HCT116 (cell line): ENCODE data around the gene PIAS4. TPM values are rescaled to one million over a fixed set of nuclear protein-coding genes. Genes with fewer than 3 reads are reported as not detected.

Experiments used
- ATAC-seq: fragments of 200-7000 bp; cut with Tn5 transposase; 2 replicates; pipeline ENCODE4 v1.9.1; 2020; ENCODE audit warnings: mild to moderate bottlenecking, moderate library complexity
- BruUV-seq: library from RNA; stranded (reverse); fragments of 400-500 nt; replicated peaks from 2 replicates; lab custom pipeline; 2021; lab: Mats Ljungman, UMichigan
- CTCF ChIA-PET: fragments of 300-600 bp; sonication (Branson Sonifier 250); formaldehyde crosslinking; loops from one replicate; lab custom pipeline; 2021; ENCODE audit warnings: antibody characterized with exemption; lab: Charles Lee
- POLR2A ChIA-PET: fragments of 300-600, 350-600 bp; sonication (Branson Sonifier 250); formaldehyde crosslinking; loops from one replicate; lab custom pipeline; 2021; ENCODE audit warnings: antibody characterized with exemption; lab: Charles Lee
- RAD21 ChIA-PET, 2 experiments: fragments of 300-600 bp; sonication (Branson Sonifier 250); formaldehyde crosslinking; loops; one replicate each; lab custom pipeline; 2023; ENCODE audit warnings: low total read pairs in 2 of 2; ENCODE audit not compliant: uncharacterized antibody in 2 of 2, unreplicated experiment in 2 of 2, low non-redundant PET in 1 of 2; lab: Charles Lee
- DNase-seq: peaks from one replicate; pipeline ENCODE4 v3.0.0-alpha.2; 2010; ENCODE audit warnings: low read depth, low spot score
- H2AFZ ChIP-seq: fragments of 200-600 bp; shearing (Covaris generic), sonication (generic); 2 replicates; pipeline ENCODE4 v1.6.1; 2017; ENCODE audit warnings: low read depth, mixed run types, mixed read lengths, antibody characterized with exemption, low read length; ENCODE audit not compliant: poor library complexity, severe bottlenecking
- H3K27ac ChIP-seq: 2 replicates; pipeline ENCODE4 v1.5.1; 2012; ENCODE audit warnings: low read depth, low read length
- H3K27me3 ChIP-seq: fragments of 200-600 bp; sonication (generic); 2 replicates; pipeline ENCODE4 v1.6.1; 2016; ENCODE audit warnings: mixed run types, low read length, mixed read lengths; ENCODE audit not compliant: insufficient read depth
- H3K36me3 ChIP-seq, 2 experiments: fragments of 200-500 bp in 1 of 2; fragments of 200-600 bp in 1 of 2; sonication (Bioruptor generic) in 1 of 2; sonication (generic) in 1 of 2; 2 replicates each; pipeline versions ENCODE4 v1.5.1 to v1.6.1; 2014 to 2016; ENCODE audit warnings: low read length in 2 of 2, inconsistent platforms in 1 of 2, mixed read lengths in 1 of 2, mixed run types in 1 of 2; ENCODE audit not compliant: insufficient read depth in 2 of 2, control insufficient read depth in 1 of 2
- H3K4me1 ChIP-seq, 2 experiments: fragments of 200-600 bp in 1 of 2; sonication (generic) in 1 of 2; 2 replicates each; pipeline versions ENCODE4 v1.5.1 to v1.6.1; 2012 to 2017; ENCODE audit warnings: low read length in 2 of 2, inconsistent platforms in 1 of 2, mild to moderate bottlenecking in 1 of 2, mixed read lengths in 1 of 2, mixed run types in 1 of 2, moderate library complexity in 1 of 2; ENCODE audit not compliant: insufficient read depth in 2 of 2, control insufficient read depth in 1 of 2
- H3K4me2 ChIP-seq: fragments of 200-600 bp; sonication (generic); 2 replicates; pipeline ENCODE4 v1.6.1; 2017; ENCODE audit warnings: mixed run types, low read length, mixed read lengths
- H3K4me3 ChIP-seq, 2 experiments: fragments of 200-600 bp in 1 of 2; sonication (generic) in 1 of 2; replicated peaks in 1 of 2; 2 replicates each; pipeline ENCODE4 v1.5.1; 2011 to 2016; ENCODE audit warnings: low read length in 2 of 2, control low read depth in 1 of 2, low read depth in 1 of 2, mild to moderate bottlenecking in 1 of 2, mixed read lengths in 1 of 2, mixed run types in 1 of 2
- H3K79me2 ChIP-seq: fragments of 200-600 bp; sonication (generic); 2 replicates; pipeline ENCODE4 v1.6.1; 2017; ENCODE audit warnings: mild to moderate bottlenecking, mixed run types, low read length, moderate library complexity, mixed read lengths; ENCODE audit not compliant: insufficient read depth
- H3K9ac ChIP-seq: fragments of 200-600 bp; sonication (generic); 2 replicates; pipeline ENCODE4 v1.6.1; 2016; ENCODE audit warnings: low read length, mixed read lengths
- H3K9me2 ChIP-seq: fragments of 200-600 bp; sonication (generic), shearing (Covaris generic); 2 replicates; pipeline ENCODE4 v1.6.1; 2017; ENCODE audit warnings: mixed run types, mild to moderate bottlenecking, moderate library complexity; ENCODE audit not compliant: insufficient read depth
- H3K9me3 ChIP-seq, 2 experiments: fragments of 200-500 bp in 1 of 2; fragments of 200-600 bp in 1 of 2; sonication (Bioruptor generic) in 1 of 2; sonication (generic) in 1 of 2; 2 replicates each; pipeline ENCODE4 v1.6.1; 2014 to 2017; ENCODE audit warnings: low read length in 2 of 2, mixed read lengths in 2 of 2, inconsistent platforms in 1 of 2, low read depth in 1 of 2, mild to moderate bottlenecking in 1 of 2, mixed run types in 1 of 2, moderate library complexity in 1 of 2; ENCODE audit not compliant: control insufficient read depth in 1 of 2, insufficient read depth in 1 of 2
- H4K20me1 ChIP-seq: fragments of 200-600 bp; sonication (generic), shearing (Covaris generic); 2 replicates; pipeline ENCODE4 v1.6.1; 2017; ENCODE audit warnings: mixed run types, mild to moderate bottlenecking, moderate library complexity; ENCODE audit not compliant: insufficient read depth
- CBX3 ChIP-seq: IDR thresholded peaks from 2 replicates; pipeline ENCODE4 v1.6.1; 2012; ENCODE audit warnings: low read depth
- CEBPB ChIP-seq: IDR thresholded peaks from 2 replicates; pipeline ENCODE4 v1.6.1; 2012; ENCODE audit warnings: low read depth
- EGR1 ChIP-seq: IDR thresholded peaks from 2 replicates; pipeline ENCODE4 v1.6.1; 2012; ENCODE audit warnings: low read depth
- ELF1 ChIP-seq: IDR thresholded peaks from 2 replicates; pipeline ENCODE4 v1.6.1; 2012; ENCODE audit warnings: low read depth, borderline replicate concordance
- EZH2phosphoT487 ChIP-seq: fragments of 200-600 bp; IDR thresholded peaks from 2 replicates; pipeline ENCODE4 v1.6.1; 2018; ENCODE audit warnings: antibody characterized with exemption, borderline replicate concordance
- FOSL1 ChIP-seq: IDR thresholded peaks from 2 replicates; pipeline ENCODE4 v1.6.1; 2012; ENCODE audit warnings: low read depth
- JUND ChIP-seq: IDR thresholded peaks from 2 replicates; pipeline ENCODE4 v1.6.1; 2012
- POLR2AphosphoS5 ChIP-seq: IDR thresholded peaks from 2 replicates; pipeline ENCODE4 v1.6.1; 2011; ENCODE audit warnings: mild to moderate bottlenecking, low read depth, low read length, moderate library complexity
- RAD21 ChIP-seq: IDR thresholded peaks from 2 replicates; pipeline ENCODE4 v1.6.1; 2012; ENCODE audit warnings: low read depth, mild to moderate bottlenecking
- SP1 ChIP-seq: IDR thresholded peaks from 2 replicates; pipeline ENCODE4 v1.6.1; 2012; ENCODE audit warnings: low read depth
- SRF ChIP-seq: IDR thresholded peaks from 2 replicates; pipeline ENCODE4 v1.6.1; 2012; ENCODE audit warnings: low read depth
- ZFX ChIP-seq: fragments of 450-650 bp; IDR thresholded peaks from 2 replicates; pipeline ENCODE4 v1.6.1; 2017
- ZNF274 ChIP-seq: fragments of 200-500 bp; sonication (Bioruptor generic); IDR thresholded peaks from 2 replicates; pipeline ENCODE4 v1.6.1; 2014; ENCODE audit warnings: mild to moderate bottlenecking, low read depth, low read length, inconsistent platforms
- intact Hi-C: fragments of 100-400 bp; cut with micrococcal nuclease; formaldehyde crosslinking; loops from 2 replicates; pipeline ENCODE4 v1.10.0; 2022
- total RNA-seq: library from RNA; stranded (reverse); gene quantifications from one replicate; pipeline ENCODE4 v1.2.1, GENCODE V29; 2021; ENCODE audit not compliant: unreplicated experiment
- TF ChIP-seq, protein P1 (sequence below): IDR thresholded peaks from 2 replicates; pipeline ENCODE4 v1.6.1; 2012; ENCODE audit warnings: low read depth
- TF ChIP-seq, protein P2 (sequence below): IDR thresholded peaks from 2 replicates; pipeline ENCODE4 v1.6.1; 2012
- TF ChIP-seq, protein P3 (sequence below): IDR thresholded peaks from 2 replicates; pipeline ENCODE4 v1.6.1; 2012
- TF ChIP-seq, protein P4 (sequence below): IDR thresholded peaks from 2 replicates; pipeline ENCODE4 v1.6.1; 2011; ENCODE audit warnings: mild to moderate bottlenecking, low read length, moderate library complexity; ENCODE audit not compliant: insufficient replicate concordance; ENCODE audit errors: extremely low read depth

Gene PIAS4
- total RNA-seq, 1 experiment from 2014 or later, result 28.4 TPM

DNA sequence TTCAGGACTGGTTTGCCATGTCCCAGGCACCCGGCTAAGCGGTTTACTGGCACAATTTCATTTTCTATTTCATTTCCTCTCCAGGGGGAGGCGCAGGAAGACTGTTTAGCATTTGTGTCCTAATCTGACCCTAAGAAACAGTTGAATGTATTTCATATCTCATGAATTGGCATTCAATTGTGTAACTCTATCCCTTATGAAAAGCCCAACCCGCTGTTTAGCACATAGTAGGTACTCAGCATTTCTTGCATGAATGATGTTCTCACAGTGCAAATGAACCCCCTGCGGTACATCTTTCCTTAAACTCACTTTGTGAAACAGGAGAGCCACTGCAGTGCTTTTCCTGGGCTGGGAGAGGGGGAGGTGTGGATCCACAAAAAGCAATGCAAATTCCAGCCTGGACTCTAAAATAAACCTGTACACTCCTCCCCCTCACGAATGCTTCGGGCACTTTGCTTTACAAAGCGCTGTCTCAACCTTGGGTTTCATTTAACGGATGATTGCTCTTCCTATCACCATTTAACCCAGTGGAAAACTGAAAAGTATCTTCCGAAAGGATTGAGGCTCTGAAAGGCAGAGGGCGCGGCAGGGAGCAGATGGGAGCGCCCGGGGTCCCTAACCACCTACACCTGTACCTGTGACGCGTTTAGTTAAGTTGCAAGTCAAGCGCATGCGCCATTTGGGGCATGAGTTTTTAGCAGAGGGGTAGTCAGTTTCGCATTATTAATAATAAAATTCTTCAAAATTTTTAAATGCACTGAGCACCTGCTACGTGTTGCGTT is 21.1 kb upstream of the PIAS4 start (continued):
- TF ChIP-seq EGR1 (peak; percentile 20; the same call in 1 of the 2 replicates), SRF (no peak), CBX3 (no peak), EZH2phosphoT487 (no peak), ZNF274 (no peak), CEBPB (no peak)

- Histone ChIP-seq H3K4me3 (peak overlapping the region; percentile 95), H4K20me1 (peaks cover 20% of the 10 kb centered on the region; the same call in 1 of the 2 replicates), H3K27ac (peak overlapping the region; percentile 98), H3K27me3 (no peaks in the 10 kb centered on the region), H3K4me1 (peaks cover 22 to 48% of the 10 kb centered on the region in 2 experiments), H3K9me3 (no peaks in the 10 kb centered on the region), H3K9ac (peak overlapping the region; percentile 99), H3K4me2 (peak overlapping the region; percentile 84), H3K36me3 (peaks cover 11 to 21% of the 10 kb centered on the region in 2 experiments), H3K79me2 (peaks cover 25% of the 10 kb centered on the region), H3K9me2 (no peaks in the 10 kb centered on the region), H2AFZ (peak overlapping the region; percentile 95)
- POLR2A ChIA-PET, result interaction anchor here (0.6 to 1.7 kb wide), 11 partner anchors 9 to 712 kb away, joined by 3 to 8 read pairs (median 4); partner anchors contain the start of genes DAPK3 and PIAS4
- DNase-seq (peak; percentile 79), ATAC-seq (peak; percentile 33)
- RAD21 ChIA-PET, result interaction anchor here (0.5 to 1.1 kb wide), 5 partner anchors 71 to 219 kb away, joined by 3 to 5 read pairs (median 4); no protein-coding TSS in a partner anchor
- intact Hi-C loops, result loop anchor here (5.0 kb wide), 2 partner anchors 135 to 200 kb away; no protein-coding TSS in a partner anchor
- CTCF ChIA-PET, result interaction anchor here (0.6 to 2.0 kb wide), 25 partner anchors 9 to 952 kb away, joined by 3 to 27 read pairs (median 5); partner anchors contain the start of genes DAPK3, MRPL54 and PIAS4
- no TSS peak for BruUV-seq
- TF ChIP-seq RAD21, result peak; percentile 38; the same call in 1 of the 2 replicates
- TF ChIP-seq, protein P1, sequence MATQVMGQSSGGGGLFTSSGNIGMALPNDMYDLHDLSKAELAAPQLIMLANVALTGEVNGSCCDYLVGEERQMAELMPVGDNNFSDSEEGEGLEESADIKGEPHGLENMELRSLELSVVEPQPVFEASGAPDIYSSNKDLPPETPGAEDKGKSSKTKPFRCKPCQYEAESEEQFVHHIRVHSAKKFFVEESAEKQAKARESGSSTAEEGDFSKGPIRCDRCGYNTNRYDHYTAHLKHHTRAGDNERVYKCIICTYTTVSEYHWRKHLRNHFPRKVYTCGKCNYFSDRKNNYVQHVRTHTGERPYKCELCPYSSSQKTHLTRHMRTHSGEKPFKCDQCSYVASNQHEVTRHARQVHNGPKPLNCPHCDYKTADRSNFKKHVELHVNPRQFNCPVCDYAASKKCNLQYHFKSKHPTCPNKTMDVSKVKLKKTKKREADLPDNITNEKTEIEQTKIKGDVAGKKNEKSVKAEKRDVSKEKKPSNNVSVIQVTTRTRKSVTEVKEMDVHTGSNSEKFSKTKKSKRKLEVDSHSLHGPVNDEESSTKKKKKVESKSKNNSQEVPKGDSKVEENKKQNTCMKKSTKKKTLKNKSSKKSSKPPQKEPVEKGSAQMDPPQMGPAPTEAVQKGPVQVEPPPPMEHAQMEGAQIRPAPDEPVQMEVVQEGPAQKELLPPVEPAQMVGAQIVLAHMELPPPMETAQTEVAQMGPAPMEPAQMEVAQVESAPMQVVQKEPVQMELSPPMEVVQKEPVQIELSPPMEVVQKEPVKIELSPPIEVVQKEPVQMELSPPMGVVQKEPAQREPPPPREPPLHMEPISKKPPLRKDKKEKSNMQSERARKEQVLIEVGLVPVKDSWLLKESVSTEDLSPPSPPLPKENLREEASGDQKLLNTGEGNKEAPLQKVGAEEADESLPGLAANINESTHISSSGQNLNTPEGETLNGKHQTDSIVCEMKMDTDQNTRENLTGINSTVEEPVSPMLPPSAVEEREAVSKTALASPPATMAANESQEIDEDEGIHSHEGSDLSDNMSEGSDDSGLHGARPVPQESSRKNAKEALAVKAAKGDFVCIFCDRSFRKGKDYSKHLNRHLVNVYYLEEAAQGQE, result no peak
- no peak for TF ChIP-seq ZNF274
- TF ChIP-seq JUND, result no peak
- TF ChIP-seq, protein P2, sequence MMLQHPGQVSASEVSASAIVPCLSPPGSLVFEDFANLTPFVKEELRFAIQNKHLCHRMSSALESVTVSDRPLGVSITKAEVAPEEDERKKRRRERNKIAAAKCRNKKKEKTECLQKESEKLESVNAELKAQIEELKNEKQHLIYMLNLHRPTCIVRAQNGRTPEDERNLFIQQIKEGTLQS, result no peak
- TF ChIP-seq FOSL1, result no peak
- TF ChIP-seq ZFX, result no peak
- no peak for TF ChIP-seq SP1
- TF ChIP-seq, protein P3, sequence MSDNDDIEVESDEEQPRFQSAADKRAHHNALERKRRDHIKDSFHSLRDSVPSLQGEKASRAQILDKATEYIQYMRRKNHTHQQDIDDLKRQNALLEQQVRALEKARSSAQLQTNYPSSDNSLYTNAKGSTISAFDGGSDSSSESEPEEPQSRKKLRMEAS, result no peak
- no peak for TF ChIP-seq EGR1
- no peak for TF ChIP-seq ELF1
- peak; percentile 56; the same call in 1 of the 2 replicates for TF ChIP-seq CBX3
- TF ChIP-seq CEBPB, result no peak
- no peak for TF ChIP-seq POLR2AphosphoS5
- TF ChIP-seq SRF, result no peak
- no peak for TF ChIP-seq EZH2phosphoT487
- TF ChIP-seq, protein P4, sequence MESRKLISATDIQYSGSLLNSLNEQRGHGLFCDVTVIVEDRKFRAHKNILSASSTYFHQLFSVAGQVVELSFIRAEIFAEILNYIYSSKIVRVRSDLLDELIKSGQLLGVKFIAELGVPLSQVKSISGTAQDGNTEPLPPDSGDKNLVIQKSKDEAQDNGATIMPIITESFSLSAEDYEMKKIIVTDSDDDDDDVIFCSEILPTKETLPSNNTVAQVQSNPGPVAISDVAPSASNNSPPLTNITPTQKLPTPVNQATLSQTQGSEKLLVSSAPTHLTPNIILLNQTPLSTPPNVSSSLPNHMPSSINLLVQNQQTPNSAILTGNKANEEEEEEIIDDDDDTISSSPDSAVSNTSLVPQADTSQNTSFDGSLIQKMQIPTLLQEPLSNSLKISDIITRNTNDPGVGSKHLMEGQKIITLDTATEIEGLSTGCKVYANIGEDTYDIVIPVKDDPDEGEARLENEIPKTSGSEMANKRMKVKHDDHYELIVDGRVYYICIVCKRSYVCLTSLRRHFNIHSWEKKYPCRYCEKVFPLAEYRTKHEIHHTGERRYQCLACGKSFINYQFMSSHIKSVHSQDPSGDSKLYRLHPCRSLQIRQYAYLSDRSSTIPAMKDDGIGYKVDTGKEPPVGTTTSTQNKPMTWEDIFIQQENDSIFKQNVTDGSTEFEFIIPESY, result no peak
Observed at GRCh38 chr19:3987619-3988371, 19.7 kb upstream of the PIAS4 start.
